SH-SY5Y (cell line): Measurements from ENCODE around the gene SORBS2.

ENCODE experiments used
- GATA2 ChIP-seq: IDR thresholded peaks from 2 replicates; pipeline ENCODE4 v1.6.1; 2011; ENCODE audit warnings: mild to moderate bottlenecking, low read depth, low read length
- GATA3 ChIP-seq: IDR thresholded peaks from 2 replicates; pipeline ENCODE4 v1.6.1; 2011; ENCODE audit warnings: low read depth, mild to moderate bottlenecking, low read length, moderate library complexity

- TF ChIP-seq GATA3 = no peak
- no peak for TF ChIP-seq GATA2
These were observed 37.9 kb upstream of the SORBS2 start for GRCh38 chr4:185849664-185850550.
